SK-N-SH treated with all-trans-retinoic acid at 6 μM for 48 hours (cell line): ENCODE data around the gene AKT3.

Source experiments
- ATAC-seq: fragments of 200-7000 bp; cut with Tn5 transposase; 3 replicates; pipeline ENCODE4 v1.9.1; 2020; ENCODE audit warnings: mild to moderate bottlenecking, moderate library complexity
- ARNTL ChIP-seq: fragments of 450-650 bp; formaldehyde crosslinking; IDR thresholded peaks from 2 replicates; pipeline ENCODE4 v1.5.0; 2020; ENCODE audit warnings: low read depth, mild to moderate bottlenecking, moderate library complexity, borderline replicate concordance
- BACH2 ChIP-seq: fragments of 250-450 bp; sonication (Bioruptor Pico); IDR thresholded peaks from 2 replicates; pipeline ENCODE4 v1.9.0; 2021; ENCODE audit warnings: mild to moderate bottlenecking, borderline replicate concordance
- CSDC2 ChIP-seq: fragments of 250-450 bp; sonication (Bioruptor Pico); IDR thresholded peaks from 2 replicates; pipeline ENCODE4 v1.5.0; 2020; ENCODE audit warnings: mild to moderate bottlenecking, moderate library complexity
- ESRRG ChIP-seq: fragments of 250-450 bp; sonication (Bioruptor Pico); IDR thresholded peaks from 2 replicates; pipeline ENCODE4 v1.6.1; 2021; ENCODE audit warnings: mild to moderate bottlenecking
- GLIS3 ChIP-seq: fragments of 250-450 bp; sonication (Bioruptor Pico); IDR thresholded peaks from 2 replicates; pipeline ENCODE4 v1.5.0; 2020; ENCODE audit warnings: mild to moderate bottlenecking, moderate library complexity
- ISL1 ChIP-seq: fragments of 250-450 bp; sonication (Bioruptor Pico); IDR thresholded peaks from 2 replicates; pipeline ENCODE4 v2.1.2; 2022; ENCODE audit warnings: mild to moderate bottlenecking, moderate library complexity
- OSR1 ChIP-seq: fragments of 250-450 bp; sonication (Bioruptor Pico); IDR thresholded peaks from 2 replicates; pipeline ENCODE4 v1.8.0; 2022; ENCODE audit warnings: moderate library complexity, mild to moderate bottlenecking, inconsistent platforms
- TSHZ2 ChIP-seq: fragments of 250-450 bp; sonication (Bioruptor Pico); IDR thresholded peaks from 2 replicates; pipeline ENCODE4 v1.5.0; 2020; ENCODE audit warnings: mild to moderate bottlenecking, moderate library complexity
- ZC3H10 ChIP-seq: fragments of 250-450 bp; sonication (Bioruptor Pico); IDR thresholded peaks from 2 replicates; pipeline ENCODE4 v1.5.1; 2021; ENCODE audit warnings: mild to moderate bottlenecking, moderate library complexity
- ZFP3 ChIP-seq: fragments of 250-450 bp; sonication (Bioruptor Pico); IDR thresholded peaks from 2 replicates; pipeline ENCODE4 v1.5.0; 2020; ENCODE audit warnings: mild to moderate bottlenecking, moderate library complexity
- ZFP30 ChIP-seq: fragments of 450-650 bp; formaldehyde crosslinking; IDR thresholded peaks from 2 replicates; pipeline ENCODE4 v1.5.0; 2022; ENCODE audit warnings: mild to moderate bottlenecking, moderate library complexity
- ZNF565 ChIP-seq: fragments of 450-650 bp; formaldehyde crosslinking; conservative IDR thresholded peaks from 2 replicates; pipeline ENCODE4 v1.5.0; 2020; ENCODE audit warnings: low read depth, mild to moderate bottlenecking, moderate library complexity
- ZNF70 ChIP-seq: fragments of 450-650 bp; formaldehyde crosslinking; IDR thresholded peaks from 2 replicates; pipeline ENCODE4 v1.5.0; 2020; ENCODE audit warnings: mild to moderate bottlenecking, moderate library complexity
- ZNF8 ChIP-seq: fragments of 450-650 bp; formaldehyde crosslinking; IDR thresholded peaks from 2 replicates; pipeline ENCODE4 v1.5.0; 2020; ENCODE audit warnings: mild to moderate bottlenecking, moderate library complexity
- TF ChIP-seq, protein P1 (sequence below): fragments of 250-450 bp; sonication (Bioruptor Pico); IDR thresholded peaks from 2 replicates; pipeline ENCODE4 v1.5.1; 2020; ENCODE audit warnings: low read depth, mild to moderate bottlenecking, moderate library complexity
- TF ChIP-seq, protein P2 (sequence below): fragments of 250-450 bp; sonication (Bioruptor Pico); IDR thresholded peaks from 2 replicates; pipeline ENCODE4 v1.8.0; 2021; ENCODE audit warnings: low read depth, mild to moderate bottlenecking, moderate library complexity, borderline replicate concordance

AKT3 gene

DNA sequence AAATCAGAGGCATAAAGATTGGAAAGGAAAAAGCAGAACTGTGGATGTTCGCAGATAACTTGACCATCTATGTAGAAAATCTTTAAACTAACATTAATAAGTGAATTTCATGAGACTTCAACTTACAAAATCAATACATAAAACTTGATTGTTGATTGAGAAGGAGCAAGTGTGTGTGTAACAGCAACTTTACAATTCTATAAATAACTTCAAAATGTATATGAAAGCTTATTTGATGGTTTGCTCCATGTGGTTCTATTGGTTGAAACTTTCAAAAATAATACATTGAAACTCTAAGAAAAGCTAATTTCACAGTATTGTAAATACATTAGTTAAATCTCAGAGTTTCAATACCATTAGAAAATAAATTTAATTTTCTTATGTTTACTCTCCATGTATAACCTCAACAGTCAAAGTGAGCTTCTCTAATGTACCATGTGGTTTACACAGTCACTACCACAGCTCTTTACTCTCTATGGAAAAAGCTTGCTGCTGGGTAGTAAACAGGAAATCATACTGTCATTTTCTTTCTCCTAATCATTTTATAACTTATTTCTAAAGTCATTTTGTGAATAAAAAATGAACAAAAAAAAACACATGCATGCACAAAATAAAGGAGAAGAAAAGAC, 12.0 kb downstream of the AKT3 start:
- no peak for ATAC-seq
- TF ChIP-seq ARNTL (CRISPR knock-in tag) (no peak), BACH2 (CRISPR knock-in tag) (no peak), ZFP3 (CRISPR knock-in tag) (no peak), GLIS3 (CRISPR knock-in tag) (no peak), ESRRG (no peak), CSDC2 (CRISPR knock-in tag) (no peak), OSR1 (CRISPR knock-in tag) (no peak), TSHZ2 (CRISPR knock-in tag) (no peak), ZC3H10 (CRISPR knock-in tag) (no peak)
- TF ChIP-seq, protein P1, sequence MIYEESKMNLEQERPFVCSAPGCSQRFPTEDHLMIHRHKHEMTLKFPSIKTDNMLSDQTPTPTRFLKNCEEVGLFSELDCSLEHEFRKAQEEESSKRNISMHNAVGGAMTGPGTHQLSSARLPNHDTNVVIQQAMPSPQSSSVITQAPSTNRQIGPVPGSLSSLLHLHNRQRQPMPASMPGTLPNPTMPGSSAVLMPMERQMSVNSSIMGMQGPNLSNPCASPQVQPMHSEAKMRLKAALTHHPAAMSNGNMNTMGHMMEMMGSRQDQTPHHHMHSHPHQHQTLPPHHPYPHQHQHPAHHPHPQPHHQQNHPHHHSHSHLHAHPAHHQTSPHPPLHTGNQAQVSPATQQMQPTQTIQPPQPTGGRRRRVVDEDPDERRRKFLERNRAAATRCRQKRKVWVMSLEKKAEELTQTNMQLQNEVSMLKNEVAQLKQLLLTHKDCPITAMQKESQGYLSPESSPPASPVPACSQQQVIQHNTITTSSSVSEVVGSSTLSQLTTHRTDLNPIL, result no peak

- TF ChIP-seq TSHZ2 (CRISPR knock-in tag), result no peak
- TF ChIP-seq ZFP3 (CRISPR knock-in tag), result no peak
- no peak for TF ChIP-seq ESRRG
- TF ChIP-seq BACH2 (CRISPR knock-in tag), result no peak
- no peak for TF ChIP-seq ZNF8 (CRISPR knock-in tag)
- no peak for TF ChIP-seq CSDC2 (CRISPR knock-in tag)
- TF ChIP-seq, protein P2, sequence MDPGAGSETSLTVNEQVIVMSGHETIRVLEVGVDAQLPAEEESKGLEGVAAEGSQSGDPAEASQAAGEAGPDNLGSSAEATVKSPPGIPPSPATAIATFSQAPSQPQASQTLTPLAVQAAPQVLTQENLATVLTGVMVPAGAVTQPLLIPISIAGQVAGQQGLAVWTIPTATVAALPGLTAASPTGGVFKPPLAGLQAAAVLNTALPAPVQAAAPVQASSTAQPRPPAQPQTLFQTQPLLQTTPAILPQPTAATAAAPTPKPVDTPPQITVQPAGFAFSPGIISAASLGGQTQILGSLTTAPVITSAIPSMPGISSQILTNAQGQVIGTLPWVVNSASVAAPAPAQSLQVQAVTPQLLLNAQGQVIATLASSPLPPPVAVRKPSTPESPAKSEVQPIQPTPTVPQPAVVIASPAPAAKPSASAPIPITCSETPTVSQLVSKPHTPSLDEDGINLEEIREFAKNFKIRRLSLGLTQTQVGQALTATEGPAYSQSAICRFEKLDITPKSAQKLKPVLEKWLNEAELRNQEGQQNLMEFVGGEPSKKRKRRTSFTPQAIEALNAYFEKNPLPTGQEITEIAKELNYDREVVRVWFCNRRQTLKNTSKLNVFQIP (CRISPR knock-in tag), result no peak
- TF ChIP-seq OSR1 (CRISPR knock-in tag), result no peak
- TF ChIP-seq, all 23 proteins: peak for 0
- no peak for ATAC-seq
Measured at GRCh38 chr1:243834130-243834529, 15.9 kb downstream of the AKT3 start.

DNA sequence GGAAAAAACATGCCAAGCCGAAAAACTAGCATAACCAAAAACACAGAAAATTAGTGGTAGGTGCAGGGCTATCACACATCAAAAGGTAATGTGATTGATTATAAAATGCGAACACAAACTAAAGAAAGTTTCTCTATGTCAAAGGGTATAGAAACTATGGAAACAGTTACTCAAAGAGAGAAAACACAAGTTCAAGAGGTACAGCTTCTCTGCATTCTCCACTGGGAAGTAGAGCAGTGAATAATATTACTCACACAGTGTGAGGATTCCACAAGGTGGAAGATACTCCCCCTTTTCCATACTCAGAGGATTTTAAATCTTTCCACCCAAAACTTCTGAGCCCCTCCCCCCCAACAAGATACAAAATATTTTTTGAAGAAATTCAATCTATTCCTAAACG, 18.6 kb downstream of the AKT3 start:
- ATAC-seq, result peak; percentile 44; the same call in 2 of the 3 replicates
- no peak for TF ChIP-seq ISL1 (CRISPR knock-in tag)
- no peak for TF ChIP-seq ZNF70 (CRISPR knock-in tag)
- TF ChIP-seq BACH2 (CRISPR knock-in tag), result no peak
- no peak for TF ChIP-seq CSDC2 (CRISPR knock-in tag)
- TF ChIP-seq ZFP30 (CRISPR knock-in tag), result no peak
- no peak for TF ChIP-seq ARNTL (CRISPR knock-in tag)
- no peak for TF ChIP-seq ZNF565 (CRISPR knock-in tag)
- TF ChIP-seq TSHZ2 (CRISPR knock-in tag), result no peak
